NCI-H1930 (cell line): Measurements from ENCODE around the gene RGS3.

ENCODE experiments used
- DNase-seq, 2 experiments: peaks; one replicate each; lab custom pipeline; 2025; lab: John Stamatoyannopoulos, UW

Gene RGS3

GRCh38 chr9:113620377-113621161 is 157.0 kb downstream of the RGS3 start:
- DNase-seq = no peak

- DNase-seq = no peak
Observed at GRCh38 chr9:113621309-113621791, 157.8 kb downstream of the RGS3 start.

- DNase-seq = no peak
Observed at GRCh38 chr9:113621980-113622379, 158.5 kb downstream of the RGS3 start.

- no peak for DNase-seq
Observed at GRCh38 chr9:113622600-113623400, 159.3 kb downstream of the RGS3 start.

GRCh38 chr9:113623851-113624485 is 160.4 kb downstream of the RGS3 start:
- no peak for DNase-seq

- no peak for DNase-seq
Observed at GRCh38 chr9:113624721-113625120, 161.2 kb downstream of the RGS3 start.

GRCh38 chr9:113625486-113625885 is 162.0 kb downstream of the RGS3 start:
- DNase-seq = no peak

GRCh38 chr9:113626735-113627495 is 163.4 kb downstream of the RGS3 start:
- no peak for DNase-seq

GRCh38 chr9:113628621-113629020 is 165.1 kb downstream of the RGS3 start:
- DNase-seq = no peak

- no peak for DNase-seq
Observed at GRCh38 chr9:113630386-113631136, 167.0 kb downstream of the RGS3 start.

GRCh38 chr9:113631137-113631765 is 167.7 kb downstream of the RGS3 start:
- no peak for DNase-seq

GRCh38 chr9:113631871-113632665 is 168.5 kb downstream of the RGS3 start:
- DNase-seq = no peak

- DNase-seq = no peak
Observed at GRCh38 chr9:113632776-113633590, 169.5 kb downstream of the RGS3 start.

GRCh38 chr9:113633782-113634595 is 170.5 kb downstream of the RGS3 start:
- no peak for DNase-seq

- no peak for DNase-seq
Observed at GRCh38 chr9:113634596-113635515, 171.3 kb downstream of the RGS3 start.

GRCh38 chr9:113635586-113635985 is 172.1 kb downstream of the RGS3 start:
- no peak for DNase-seq

GRCh38 chr9:113636165-113636564 is 172.6 kb downstream of the RGS3 start:
- DNase-seq = no peak
